HG03064 (cell line): ENCODE measurements around the gene DAPK1.
A peak's percentile ranks its signal among the peaks of the same experiment; 100 is the strongest.

ENCODE experiments used
- ATAC-seq: cut with Tn5 transposase; IDR thresholded peaks from one replicate; pipeline ENCODE4 v1.9.1; 2021; ENCODE audit warnings: low read depth; ENCODE audit not compliant: unreplicated experiment

The DAPK1 gene

GRCh38 chr9:87516222-87516925, 18.7 kb downstream of the DAPK1 start:
- no peak for ATAC-seq

GRCh38 chr9:87516926-87517290, 19.2 kb downstream of the DAPK1 start:
- ATAC-seq = no peak

- no peak for ATAC-seq
Observed at GRCh38 chr9:87517732-87518131, 20.1 kb downstream of the DAPK1 start.

GRCh38 chr9:87518702-87519335, 21.2 kb downstream of the DAPK1 start:
- ATAC-seq = no peak

GRCh38 chr9:87519461-87519860, 21.8 kb downstream of the DAPK1 start:
- no peak for ATAC-seq

GRCh38 chr9:87520172-87520683, 22.6 kb downstream of the DAPK1 start:
- no peak for ATAC-seq

GRCh38 chr9:87521834-87522233, 24.2 kb downstream of the DAPK1 start:
- no peak for ATAC-seq

GRCh38 chr9:87524061-87524460, 26.4 kb downstream of the DAPK1 start:
- ATAC-seq = no peak

GRCh38 chr9:87525546-87526303, 28.1 kb downstream of the DAPK1 start:
- no peak for ATAC-seq

GRCh38 chr9:87527211-87527916, 29.7 kb downstream of the DAPK1 start:
- ATAC-seq = no peak

GRCh38 chr9:87528969-87529368, 31.3 kb downstream of the DAPK1 start:
- ATAC-seq = no peak

GRCh38 chr9:87529671-87530070, 32.0 kb downstream of the DAPK1 start:
- no peak for ATAC-seq

GRCh38 chr9:87530716-87531115, 33.0 kb downstream of the DAPK1 start:
- ATAC-seq = no peak

GRCh38 chr9:87531370-87532295, 34.0 kb downstream of the DAPK1 start:
- no peak for ATAC-seq

GRCh38 chr9:87533271-87533670, 35.6 kb downstream of the DAPK1 start:
- ATAC-seq = no peak

- ATAC-seq = no peak
Observed at GRCh38 chr9:87534036-87534435, 36.4 kb downstream of the DAPK1 start.

GRCh38 chr9:87534957-87535356, 37.3 kb downstream of the DAPK1 start:
- no peak for ATAC-seq

- peak; percentile 62 for ATAC-seq
Observed at GRCh38 chr9:87535817-87536539, 38.3 kb downstream of the DAPK1 start.

- no peak for ATAC-seq
Observed at GRCh38 chr9:87537625-87538024, 40.0 kb downstream of the DAPK1 start.
